DND-41 (cell line): ENCODE measurements around the gene TRIM54.

Experiments used
- ATAC-seq: fragments of 200-7000 bp; cut with Tn5 transposase; 3 replicates; pipeline ENCODE4 v1.9.1; 2021; ENCODE audit warnings: low read depth; ENCODE audit not compliant: insufficient read depth
- DNase-seq: peaks from one replicate; pipeline ENCODE4 v3.0.0-alpha.2; 2020
- H2AFZ ChIP-seq: 2 replicates; pipeline ENCODE4 v1.6.0; 2012; ENCODE audit warnings: low read depth, low read length
- H3K27ac ChIP-seq: 2 replicates; pipeline ENCODE4 v1.5.1; 2012; ENCODE audit warnings: low read length, inconsistent platforms
- H3K27me3 ChIP-seq: fragments of 200-600 bp; sonication (generic); 2 replicates; pipeline ENCODE4 v1.6.0; 2012; ENCODE audit warnings: low read length, mild to moderate bottlenecking, inconsistent platforms; ENCODE audit not compliant: insufficient read depth, poor library complexity
- H3K36me3 ChIP-seq: 2 replicates; pipeline ENCODE4 v1.5.1; 2012; ENCODE audit warnings: low read length, inconsistent platforms; ENCODE audit not compliant: insufficient read depth
- H3K4me1 ChIP-seq: 2 replicates; pipeline ENCODE4 v1.5.1; 2012; ENCODE audit warnings: mild to moderate bottlenecking, low read length; ENCODE audit not compliant: insufficient read depth
- H3K4me2 ChIP-seq: 2 replicates; pipeline ENCODE4 v1.6.0; 2012; ENCODE audit warnings: mild to moderate bottlenecking, moderate library complexity, low read length, inconsistent platforms; ENCODE audit not compliant: insufficient read depth
- H3K4me3 ChIP-seq, 2 experiments: fragments of 200-600 bp in 1 of 2; shearing (Covaris generic) in 1 of 2; 2 replicates each; pipeline ENCODE4 v1.5.1; 2012 to 2016; ENCODE audit warnings: inconsistent platforms in 2 of 2, low read length in 2 of 2, mild to moderate bottlenecking in 2 of 2, low read depth in 1 of 2, moderate library complexity in 1 of 2
- H3K79me2 ChIP-seq: 2 replicates; pipeline ENCODE4 v1.6.0; 2012; ENCODE audit warnings: low read length, inconsistent platforms; ENCODE audit not compliant: insufficient read depth
- H3K9ac ChIP-seq: 2 replicates; pipeline ENCODE4 v1.6.0; 2012; ENCODE audit warnings: low read depth, mild to moderate bottlenecking, inconsistent platforms, low read length, moderate library complexity
- H3K9me3 ChIP-seq: 2 replicates; pipeline ENCODE4 v1.5.1; 2012; ENCODE audit warnings: low read length, moderate library complexity, mild to moderate bottlenecking, inconsistent platforms; ENCODE audit not compliant: insufficient read depth, severe bottlenecking
- H4K20me1 ChIP-seq: 2 replicates; pipeline ENCODE4 v1.6.0; 2012; ENCODE audit warnings: low read length; ENCODE audit not compliant: insufficient read depth
- EZH2 ChIP-seq: IDR thresholded peaks from 3 replicates; pipeline ENCODE4 v1.6.1; 2012; ENCODE audit warnings: borderline replicate concordance, low read depth, mild to moderate bottlenecking, moderate library complexity, low read length, inconsistent platforms; ENCODE audit not compliant: severe bottlenecking
- TF ChIP-seq, protein P1 (sequence below): IDR thresholded peaks from 2 replicates; pipeline ENCODE4 v1.5.1; 2012; ENCODE audit warnings: borderline replicate concordance, low read length, moderate library complexity, mild to moderate bottlenecking; ENCODE audit not compliant: poor library complexity, severe bottlenecking; ENCODE audit errors: extremely low read depth

Gene TRIM54

DNA sequence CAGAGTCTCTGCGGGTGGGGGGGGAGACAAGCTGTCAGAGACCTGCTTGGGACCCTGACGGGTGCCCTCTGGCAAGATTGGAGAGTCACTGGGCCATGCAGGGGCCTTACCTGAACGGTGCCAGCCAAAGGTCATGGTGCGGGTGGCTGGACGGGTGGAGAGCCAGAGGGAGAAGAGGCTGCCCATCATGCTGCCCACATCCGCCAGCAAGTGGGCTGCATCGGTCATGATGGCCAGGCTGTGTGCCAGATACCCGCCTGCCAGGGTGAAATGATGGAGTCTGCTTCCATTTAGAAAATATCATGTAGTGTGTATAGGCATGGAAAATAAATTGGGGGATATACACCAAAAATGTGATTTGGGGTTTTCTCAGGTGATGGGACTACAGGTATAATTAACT is 24.2 kb upstream of the TRIM54 start:
- Histone ChIP-seq H3K9me3 (no peaks in the 10 kb centered on the region), H3K9ac (no peak overlapping the region), H2AFZ (no peak overlapping the region), H4K20me1 (no peaks in the 10 kb centered on the region), H3K79me2 (no peaks in the 10 kb centered on the region), H3K27ac (no peak overlapping the region), H3K27me3 (peaks cover 15% of the 10 kb centered on the region), H3K4me2 (no peak overlapping the region), H3K4me3 (no peak overlapping the region), H3K36me3 (no peaks in the 10 kb centered on the region), H3K4me1 (no peaks in the 10 kb centered on the region)
- DNase-seq = no peak
- no peak for TF ChIP-seq EZH2
- TF ChIP-seq, protein P1, sequence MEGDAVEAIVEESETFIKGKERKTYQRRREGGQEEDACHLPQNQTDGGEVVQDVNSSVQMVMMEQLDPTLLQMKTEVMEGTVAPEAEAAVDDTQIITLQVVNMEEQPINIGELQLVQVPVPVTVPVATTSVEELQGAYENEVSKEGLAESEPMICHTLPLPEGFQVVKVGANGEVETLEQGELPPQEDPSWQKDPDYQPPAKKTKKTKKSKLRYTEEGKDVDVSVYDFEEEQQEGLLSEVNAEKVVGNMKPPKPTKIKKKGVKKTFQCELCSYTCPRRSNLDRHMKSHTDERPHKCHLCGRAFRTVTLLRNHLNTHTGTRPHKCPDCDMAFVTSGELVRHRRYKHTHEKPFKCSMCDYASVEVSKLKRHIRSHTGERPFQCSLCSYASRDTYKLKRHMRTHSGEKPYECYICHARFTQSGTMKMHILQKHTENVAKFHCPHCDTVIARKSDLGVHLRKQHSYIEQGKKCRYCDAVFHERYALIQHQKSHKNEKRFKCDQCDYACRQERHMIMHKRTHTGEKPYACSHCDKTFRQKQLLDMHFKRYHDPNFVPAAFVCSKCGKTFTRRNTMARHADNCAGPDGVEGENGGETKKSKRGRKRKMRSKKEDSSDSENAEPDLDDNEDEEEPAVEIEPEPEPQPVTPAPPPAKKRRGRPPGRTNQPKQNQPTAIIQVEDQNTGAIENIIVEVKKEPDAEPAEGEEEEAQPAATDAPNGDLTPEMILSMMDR = no peak
- ATAC-seq = no peak

DNA sequence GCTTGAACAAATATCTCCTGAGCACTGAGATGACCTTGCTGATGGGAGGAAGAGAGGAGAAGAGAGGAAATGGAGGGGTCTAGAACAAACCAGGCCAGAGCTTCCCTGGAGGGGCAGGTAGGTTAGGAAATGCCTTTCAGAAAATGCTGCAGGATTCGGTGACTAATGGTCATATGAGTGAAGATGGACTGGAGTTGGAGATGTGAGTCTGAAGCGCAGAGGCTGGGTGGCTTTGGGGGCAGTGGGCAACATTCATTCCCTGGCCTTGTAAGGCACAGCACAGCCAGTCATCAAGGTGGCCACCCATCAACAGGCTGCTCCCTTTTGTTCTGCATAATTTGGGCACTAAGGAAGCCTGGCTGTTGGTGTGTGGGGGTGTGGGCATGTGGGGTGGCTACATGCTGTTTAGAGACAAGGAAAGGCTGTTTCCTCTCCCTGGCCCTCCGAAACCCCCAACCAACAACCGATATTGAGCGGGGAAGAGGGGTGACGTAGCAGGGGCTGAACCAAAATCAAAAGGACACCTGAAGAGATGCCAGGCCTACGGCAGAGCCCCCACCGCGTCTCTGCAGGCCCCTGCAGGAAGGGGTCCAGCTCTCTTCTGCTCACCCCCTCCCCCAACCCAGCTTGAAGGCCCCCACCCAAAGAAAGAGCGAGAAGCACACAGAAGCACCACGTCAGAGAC is 20.8 kb upstream of the TRIM54 start:
- TF ChIP-seq, protein P1 = no peak
- no peak for TF ChIP-seq EZH2
- Histone ChIP-seq H3K9ac (no peak overlapping the region), H3K36me3 (no peaks in the 10 kb centered on the region), H3K4me3 (no peak overlapping the region), H2AFZ (no peak overlapping the region), H3K27ac (no peak overlapping the region), H4K20me1 (no peaks in the 10 kb centered on the region), H3K27me3 (peaks cover 6% of the 10 kb centered on the region), H3K9me3 (no peaks in the 10 kb centered on the region), H3K4me1 (no peaks in the 10 kb centered on the region), H3K79me2 (no peaks in the 10 kb centered on the region), H3K4me2 (no peak overlapping the region)
- ATAC-seq = no peak
- no peak for DNase-seq

DNA sequence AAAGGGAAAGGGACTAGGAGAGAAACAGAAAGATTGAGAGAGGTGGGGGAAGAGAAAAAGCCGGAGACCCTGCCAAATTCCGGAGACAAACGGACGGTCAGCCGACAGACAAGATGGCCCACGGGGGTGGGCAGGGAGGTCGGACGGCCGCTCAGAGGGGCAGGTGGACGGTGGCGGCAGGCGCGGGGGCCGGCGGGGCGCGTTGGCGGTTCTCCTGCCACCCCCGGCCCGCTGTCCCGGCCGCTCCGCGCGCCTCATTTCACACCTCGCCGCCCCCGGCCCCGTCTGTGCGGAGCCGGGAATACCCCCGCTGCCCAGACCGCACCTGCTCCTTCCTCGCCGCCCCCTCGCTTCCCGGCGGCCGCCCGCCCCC is 20.3 kb upstream of the TRIM54 start:
- Histone ChIP-seq H3K27me3 (peaks cover 6% of the 10 kb centered on the region), H3K36me3 (no peaks in the 10 kb centered on the region), H3K4me1 (no peaks in the 10 kb centered on the region), H3K9me3 (no peaks in the 10 kb centered on the region), H3K4me2 (no peak overlapping the region), H3K9ac (no peak overlapping the region), H3K4me3 (no peak overlapping the region), H3K79me2 (no peaks in the 10 kb centered on the region), H4K20me1 (no peaks in the 10 kb centered on the region), H2AFZ (no peak overlapping the region), H3K27ac (no peak overlapping the region)
- no peak for ATAC-seq
- no peak for DNase-seq
- TF ChIP-seq, protein P1 = no peak
- no peak for TF ChIP-seq EZH2
